Measurements from ENCODE around the gene SERPINB13. TPM values are rescaled to one million over a fixed set of nuclear protein-coding genes. Genes with fewer than 3 reads are reported as not detected.

Gene SERPINB13
- total and polyA plus RNA-seq, 2 donors (not counting 1 experiment from before 2014, with no cell fraction given) = not detected

DNA sequence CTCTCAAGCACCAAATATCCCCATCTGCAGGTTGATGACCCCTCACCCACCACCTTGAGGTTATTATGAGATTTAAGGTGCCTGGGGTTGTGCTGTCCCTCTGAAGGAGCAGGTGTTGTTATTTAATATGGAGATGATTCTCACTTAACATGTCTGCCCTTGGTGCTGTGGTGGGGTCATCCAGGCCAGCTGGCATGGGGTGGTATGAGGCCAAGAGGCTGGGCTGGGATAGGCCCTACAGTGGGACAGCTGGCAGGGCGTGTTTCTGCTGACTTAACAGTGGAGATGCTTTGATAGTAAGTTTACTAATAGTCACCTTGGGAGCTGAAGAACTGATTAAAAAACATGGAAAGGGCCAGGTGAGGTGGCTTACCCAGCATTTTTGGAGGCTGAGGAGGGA, 22.6 kb upstream of the SERPINB13 start:
- H3K27me3 ChIP-seq (replicated peaks in 1 of 4; ENCODE audit: control extremely low read depth in 1 of 4, control insufficient read depth in 3 of 4, insufficient read depth in 4 of 4, low read length in 3 of 4) = peaks cover 0 to 3% (median 0%) of the 10 kb centered on the region in 4 experiments
- intact Hi-C loops (cut with micrococcal nuclease) = no loop called here
- H3K79me2 ChIP-seq (ENCODE audit: control insufficient read depth, insufficient read depth, low read length) = no peaks in the 10 kb centered on the region
- peaks cover 0 to 6% of the 10 kb centered on the region in 2 donors for H3K4me1 ChIP-seq (ENCODE audit: control insufficient read depth in 2 of 2, insufficient read depth in 2 of 2, low read length in 2 of 2)
- H3K27me3 Mint-ChIP-seq = peaks cover 8% of the 10 kb centered on the region
- no peak overlapping the region for H3K4me3 Mint-ChIP-seq
- H4K20me1 ChIP-seq (ENCODE audit: control insufficient read depth, insufficient read depth, low read length, poor library complexity, severe bottlenecking) = no peaks in the 10 kb centered on the region
- CTCF ChIA-PET = no interaction called here
- no CpG with 5 or more reads among the region's 1 CpG for WGBS (ENCODE audit: insufficient coverage)
- TF ChIP-seq EZH2 (IDR thresholded peaks at IDR 0.05; ENCODE audit: borderline replicate concordance, insufficient read depth, low read depth, low read length, poor library complexity, severe bottlenecking) = no peak
- TF ChIP-seq, protein P1, sequence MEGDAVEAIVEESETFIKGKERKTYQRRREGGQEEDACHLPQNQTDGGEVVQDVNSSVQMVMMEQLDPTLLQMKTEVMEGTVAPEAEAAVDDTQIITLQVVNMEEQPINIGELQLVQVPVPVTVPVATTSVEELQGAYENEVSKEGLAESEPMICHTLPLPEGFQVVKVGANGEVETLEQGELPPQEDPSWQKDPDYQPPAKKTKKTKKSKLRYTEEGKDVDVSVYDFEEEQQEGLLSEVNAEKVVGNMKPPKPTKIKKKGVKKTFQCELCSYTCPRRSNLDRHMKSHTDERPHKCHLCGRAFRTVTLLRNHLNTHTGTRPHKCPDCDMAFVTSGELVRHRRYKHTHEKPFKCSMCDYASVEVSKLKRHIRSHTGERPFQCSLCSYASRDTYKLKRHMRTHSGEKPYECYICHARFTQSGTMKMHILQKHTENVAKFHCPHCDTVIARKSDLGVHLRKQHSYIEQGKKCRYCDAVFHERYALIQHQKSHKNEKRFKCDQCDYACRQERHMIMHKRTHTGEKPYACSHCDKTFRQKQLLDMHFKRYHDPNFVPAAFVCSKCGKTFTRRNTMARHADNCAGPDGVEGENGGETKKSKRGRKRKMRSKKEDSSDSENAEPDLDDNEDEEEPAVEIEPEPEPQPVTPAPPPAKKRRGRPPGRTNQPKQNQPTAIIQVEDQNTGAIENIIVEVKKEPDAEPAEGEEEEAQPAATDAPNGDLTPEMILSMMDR (IDR thresholded peaks at IDR 0.05) = no peak
- POLR2A ChIA-PET = no interaction called here
- no peak overlapping the region for H3K27ac Mint-ChIP-seq
- H2AFZ ChIP-seq (ENCODE audit: insufficient read depth, low read depth, low read length, poor library complexity, severe bottlenecking) = no peak overlapping the region
- ATAC-seq (ENCODE audit: low read depth) = no peak
- H3K9ac ChIP-seq (ENCODE audit: low read length) = no peak overlapping the region
- no peaks in the 10 kb centered on the region for H3K36me3 ChIP-seq (replicated peaks in 1 of 2; ENCODE audit: control extremely low read depth in 1 of 2, control insufficient read depth in 1 of 2, extremely low read depth in 1 of 2, insufficient read depth in 2 of 2, low read length in 1 of 2)
- H3K4me3 ChIP-seq (ENCODE audit: control extremely low read depth in 1 of 5, extremely low read depth in 1 of 5, insufficient read depth in 1 of 5, low read depth in 2 of 5, low read length in 4 of 5) = no peak overlapping the region
- no peak overlapping the region for H3K27ac ChIP-seq (ENCODE audit: low read length in 2 of 2)
- no peak overlapping the region for H3K4me2 ChIP-seq (replicated peaks; ENCODE audit: low read depth, low read length, poor library complexity, severe bottlenecking)
- no peaks in the 10 kb centered on the region for H3K9me3 Mint-ChIP-seq (ENCODE audit: insufficient read depth)
- H3K4me1 Mint-ChIP-seq = peaks cover 15% of the 10 kb centered on the region
- H3K9me3 ChIP-seq (ENCODE audit: control extremely low read depth in 1 of 3, control insufficient read depth in 2 of 3, insufficient read depth in 1 of 3, low read length in 2 of 3) = no peaks in the 10 kb centered on the region
- no peak for DNase-seq

DNA sequence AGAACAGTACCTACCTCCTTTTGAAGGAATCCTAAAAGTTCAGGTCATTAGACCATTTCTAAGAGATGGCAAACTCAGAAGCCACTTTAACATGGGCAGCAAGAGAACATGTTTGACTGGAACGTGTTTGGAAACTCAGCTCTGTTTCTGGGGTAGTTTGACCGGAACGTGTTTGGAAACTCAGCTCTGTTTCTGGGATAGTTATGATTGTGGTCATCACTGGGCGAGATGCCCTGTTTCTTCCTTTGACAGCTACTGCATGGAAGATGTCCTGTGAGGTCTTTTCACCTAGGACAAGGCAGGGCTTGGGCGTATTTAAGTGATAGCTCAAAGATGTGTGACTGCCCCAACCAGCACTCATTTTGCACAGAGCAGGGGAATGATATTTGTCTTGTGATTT, 19.9 kb upstream of the SERPINB13 start:
- ATAC-seq (ENCODE audit: low read depth) (no peak), DNase-seq (no peak)
- Histone ChIP-seq H3K4me1 (ENCODE audit: control insufficient read depth in 2 of 2, insufficient read depth in 2 of 2, low read length in 2 of 2) (peaks cover 0 to 2% of the 10 kb centered on the region in 2 donors), H3K9ac (ENCODE audit: low read length) (no peak overlapping the region), H3K4me2 (replicated peaks; ENCODE audit: low read depth, low read length, poor library complexity, severe bottlenecking) (no peak overlapping the region), H3K9me3 (ENCODE audit: control extremely low read depth in 1 of 3, control insufficient read depth in 2 of 3, insufficient read depth in 1 of 3, low read length in 2 of 3) (no peaks in the 10 kb centered on the region), H3K27me3 (replicated peaks in 1 of 4; ENCODE audit: control extremely low read depth in 1 of 4, control insufficient read depth in 3 of 4, insufficient read depth in 4 of 4, low read length in 3 of 4) (peaks cover 0 to 3% (median 0%) of the 10 kb centered on the region in 4 experiments), H2AFZ (ENCODE audit: insufficient read depth, low read depth, low read length, poor library complexity, severe bottlenecking) (no peak overlapping the region), H3K27ac (ENCODE audit: low read length in 2 of 2) (no peak overlapping the region), H4K20me1 (ENCODE audit: control insufficient read depth, insufficient read depth, low read length, poor library complexity, severe bottlenecking) (no peaks in the 10 kb centered on the region), H3K79me2 (ENCODE audit: control insufficient read depth, insufficient read depth, low read length) (no peaks in the 10 kb centered on the region), H3K4me3 (ENCODE audit: control extremely low read depth in 1 of 5, extremely low read depth in 1 of 5, insufficient read depth in 1 of 5, low read depth in 2 of 5, low read length in 4 of 5) (no peak overlapping the region), H3K36me3 (replicated peaks in 1 of 2; ENCODE audit: control extremely low read depth in 1 of 2, control insufficient read depth in 1 of 2, extremely low read depth in 1 of 2, insufficient read depth in 2 of 2, low read length in 1 of 2) (no peaks in the 10 kb centered on the region)
- Mint-ChIP-seq H3K27me3 (peaks cover 23% of the 10 kb centered on the region), H3K4me3 (no peak overlapping the region), H3K4me1 (peaks cover 6% of the 10 kb centered on the region), H3K27ac (no peak overlapping the region), H3K9me3 (ENCODE audit: insufficient read depth) (no peaks in the 10 kb centered on the region)
- ChIA-PET CTCF (interaction anchor here (1.1 kb wide), 1 partner anchor 49 kb away, joined by 4 read pairs; no protein-coding TSS in a partner anchor), POLR2A (no interaction called here)
- TF ChIP-seq, protein P1 (IDR thresholded peaks at IDR 0.05) = no peak
- intact Hi-C loops (cut with micrococcal nuclease) = no loop called here
- WGBS (ENCODE audit: insufficient coverage) = 93% methylated on average over 4 of the region's 5 CpGs
